Right kidney (tissue), 9 donors: ENCODE data around the gene SIGLEC5.
"Not testable (repeated sequence)": the region's sequence is repeated elsewhere in the genome, so short reads cannot be mapped to it uniquely, and the experiment has no call there.

Experiments
- DNase-seq: peaks from one replicate; pipeline ENCODE4 v3.0.0-alpha.2; 2016
- long read RNA-seq, 8 donors: transcript quantifications; one replicate each; lab custom pipeline, GENCODE V29; 2026

Gene SIGLEC5
- long read RNA-seq, donor 1, result 0 reads
- long read RNA-seq, donor 2, result 0 reads
- long read RNA-seq, donor 3, result 0 reads
- long read RNA-seq, donor 4, result 0 reads
- long read RNA-seq, donor 5, result 0 reads
- long read RNA-seq, donor 6, result 0 reads
- long read RNA-seq, donor 7, result 0 reads
- long read RNA-seq, donor 8, result 0 reads

GRCh38 chr19:51630315-51630714 is at the start of gene SIGLEC5:
TSS of gene SIGLEC5 (minus strand) at chr19:51630401. CDS start at chr19:51630335, 66 bp downstream.
- DNase-seq, result not testable (repeated sequence)

- DNase-seq, result no peak
Measured at GRCh38 chr19:51676566-51677083, 46.4 kb upstream of the SIGLEC5 start.

- DNase-seq, result not testable (repeated sequence)
Measured at GRCh38 chr19:51675911-51676565, 45.8 kb upstream of the SIGLEC5 start.

- no peak for DNase-seq
Measured at GRCh38 chr19:51668216-51668615, 38.0 kb upstream of the SIGLEC5 start.

- DNase-seq, result no peak
Measured at GRCh38 chr19:51664997-51665396, 34.8 kb upstream of the SIGLEC5 start.

- no peak for DNase-seq
Measured at GRCh38 chr19:51664131-51664530, 33.9 kb upstream of the SIGLEC5 start.

- DNase-seq, result no peak
Measured at GRCh38 chr19:51663650-51664049, 33.4 kb upstream of the SIGLEC5 start.

- peak; percentile 39 for DNase-seq
Measured at GRCh38 chr19:51660975-51661600, 30.9 kb upstream of the SIGLEC5 start.

- no peak for DNase-seq
Measured at GRCh38 chr19:51654783-51655182, 24.6 kb upstream of the SIGLEC5 start.

GRCh38 chr19:51653162-51653561 is 23.0 kb upstream of the SIGLEC5 start:
- no peak for DNase-seq

GRCh38 chr19:51652266-51652665 is 22.1 kb upstream of the SIGLEC5 start:
- DNase-seq, result no peak

- DNase-seq, result no peak
Measured at GRCh38 chr19:51651216-51651846, 21.1 kb upstream of the SIGLEC5 start.

- no peak for DNase-seq
Measured at GRCh38 chr19:51647318-51647717, 17.1 kb upstream of the SIGLEC5 start.

GRCh38 chr19:51646730-51647129 is 16.5 kb upstream of the SIGLEC5 start, which contains the start of gene SIGLEC14:
TSS of gene SIGLEC14 (minus strand) at chr19:51646825. CDS start at chr19:51646759, 66 bp downstream.
- not testable (repeated sequence) for DNase-seq

GRCh38 chr19:51644636-51645271 is 14.6 kb upstream of the SIGLEC5 start:
- DNase-seq, result no peak

GRCh38 chr19:51641648-51642047 is 11.4 kb upstream of the SIGLEC5 start:
- DNase-seq, result no peak

- no peak for DNase-seq
Measured at GRCh38 chr19:51640386-51640785, 10.2 kb upstream of the SIGLEC5 start.

- DNase-seq, result no peak
Measured at GRCh38 chr19:51639916-51640315, 9.7 kb upstream of the SIGLEC5 start.

- no peak for DNase-seq
Measured at GRCh38 chr19:51637362-51637978, 7.3 kb upstream of the SIGLEC5 start.

- no peak for DNase-seq
Measured at GRCh38 chr19:51632126-51632525, 1.9 kb upstream of the SIGLEC5 start.

- no peak for DNase-seq
Measured at GRCh38 chr19:51628153-51628939, 1.9 kb downstream of the SIGLEC5 start.
